ENCODE data around the gene TPH2.

TPH2 gene

DNA sequence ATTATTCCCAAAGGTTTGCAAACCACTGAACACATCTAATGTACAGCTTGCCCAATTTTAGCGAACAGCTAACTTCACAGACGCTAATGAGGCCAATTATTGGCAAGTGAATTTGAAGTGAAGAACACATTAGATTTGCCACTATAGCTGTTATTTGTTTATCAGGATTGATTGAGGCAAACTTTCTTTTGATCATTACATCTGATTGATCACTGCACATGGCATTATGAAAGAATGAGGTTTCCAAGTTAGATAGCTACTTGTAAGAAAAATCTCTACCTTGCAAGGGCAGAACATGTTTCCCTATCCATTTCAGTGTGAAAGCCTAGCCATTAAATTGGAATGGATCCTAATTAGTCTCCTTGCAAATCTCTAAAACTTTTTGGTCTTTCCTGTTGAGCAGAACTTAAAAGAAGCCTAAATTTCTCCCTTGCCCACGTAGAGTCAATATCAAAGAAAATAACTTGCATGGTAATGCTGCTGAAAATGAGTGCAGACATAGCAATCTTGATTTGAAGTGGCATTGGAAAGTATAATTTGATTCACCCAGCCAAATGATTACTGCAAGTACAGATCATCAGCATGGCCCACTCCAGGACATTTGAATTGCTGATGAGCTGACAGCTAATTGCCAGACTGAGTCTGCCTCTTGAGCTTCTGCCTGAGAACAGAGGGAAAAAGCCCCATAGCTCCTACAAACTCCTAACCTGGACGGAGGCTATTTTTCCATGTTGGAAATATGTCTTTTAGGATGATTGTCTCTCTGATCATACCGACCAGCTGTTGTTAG lies 98.6 kb downstream of the TPH2 start:
- DNase-seq: no peak

DNA sequence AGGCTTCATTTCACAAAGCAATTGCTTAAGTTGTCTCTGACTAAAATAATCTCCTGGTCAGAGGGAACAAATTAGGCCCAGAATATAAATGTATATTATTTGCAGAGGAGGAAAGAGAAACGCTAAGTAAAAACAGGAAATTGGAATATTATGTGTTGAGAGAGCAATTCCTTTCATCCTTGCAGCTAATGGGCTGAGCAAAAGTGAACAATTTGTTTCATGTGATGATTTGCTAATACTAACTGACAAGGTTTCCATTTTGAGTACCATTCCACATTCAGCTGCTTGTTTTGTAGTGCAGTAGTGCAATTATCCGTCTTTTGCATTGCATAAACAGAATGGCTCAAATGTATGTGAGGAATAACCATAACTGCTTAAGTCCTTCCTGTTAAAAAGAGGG lies 103.2 kb downstream of the TPH2 start:
- no peak for DNase-seq

DNA sequence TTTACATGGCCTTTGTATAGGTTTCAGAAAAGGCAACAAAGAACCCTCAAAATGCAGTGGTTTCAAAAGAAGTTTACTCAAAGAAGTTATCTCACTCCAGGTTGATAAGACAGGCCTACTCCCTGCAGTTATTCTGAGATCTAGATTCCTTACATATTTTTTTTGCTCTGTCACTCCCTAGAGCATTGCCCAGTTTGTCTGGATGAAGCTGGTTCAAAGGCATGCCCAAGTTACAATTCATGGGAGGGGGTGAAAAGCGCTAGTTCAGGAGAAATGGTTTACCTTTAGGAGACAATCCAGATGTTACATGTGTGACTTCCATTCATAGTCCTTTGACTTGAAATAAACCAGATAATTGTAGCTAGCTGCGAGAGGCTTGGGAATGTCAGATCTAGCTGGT lies 115.0 kb downstream of the TPH2 start:
- no peak for DNase-seq

DNA sequence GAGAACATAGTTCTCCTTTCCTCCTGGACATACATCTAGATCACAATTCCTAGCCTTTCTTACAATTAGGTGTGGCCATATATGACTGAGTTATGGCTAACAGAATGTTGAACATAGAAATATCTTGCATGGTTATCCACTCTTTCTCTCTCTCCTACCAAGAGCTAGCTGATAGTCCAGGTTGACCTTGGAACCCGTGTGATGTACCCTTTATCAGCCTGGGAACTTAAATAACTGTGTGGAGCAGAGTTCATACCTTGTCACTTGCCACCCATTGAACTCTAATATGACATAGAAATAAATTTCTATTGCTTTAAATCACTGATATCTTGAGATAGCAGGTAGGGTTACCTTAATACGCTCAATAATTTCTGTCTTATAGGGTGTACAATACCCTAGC lies 115.9 kb downstream of the TPH2 start:
- DNase-seq: no peak

DNA sequence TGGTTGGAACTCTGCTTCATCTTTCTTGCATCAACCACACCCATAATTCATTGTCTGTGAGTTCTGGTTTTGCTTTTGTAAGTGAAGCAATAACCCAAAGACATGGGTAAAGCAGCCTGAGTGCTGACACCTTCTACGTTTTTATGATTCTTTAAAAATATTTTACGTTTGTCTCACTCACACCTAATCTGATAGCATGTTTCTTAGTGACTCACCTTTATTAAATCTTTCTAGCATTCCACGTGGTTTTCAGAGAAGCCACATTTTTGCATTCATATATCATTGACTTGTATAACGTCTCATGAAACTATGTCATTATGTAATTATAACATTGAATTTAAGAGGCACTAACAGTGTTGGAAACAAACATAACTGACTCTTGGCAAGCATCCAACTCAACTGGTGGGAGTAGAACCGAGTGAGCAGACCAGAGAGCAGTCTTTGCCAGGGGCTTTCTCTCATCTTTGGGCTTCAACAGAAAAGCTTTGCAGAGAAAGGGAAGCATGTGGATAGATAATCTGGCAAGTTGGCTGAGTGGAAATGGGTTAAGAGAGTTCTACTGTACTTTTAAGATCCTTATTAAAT lies 118.8 kb downstream of the TPH2 start:
- DNase-seq: no peak

DNA sequence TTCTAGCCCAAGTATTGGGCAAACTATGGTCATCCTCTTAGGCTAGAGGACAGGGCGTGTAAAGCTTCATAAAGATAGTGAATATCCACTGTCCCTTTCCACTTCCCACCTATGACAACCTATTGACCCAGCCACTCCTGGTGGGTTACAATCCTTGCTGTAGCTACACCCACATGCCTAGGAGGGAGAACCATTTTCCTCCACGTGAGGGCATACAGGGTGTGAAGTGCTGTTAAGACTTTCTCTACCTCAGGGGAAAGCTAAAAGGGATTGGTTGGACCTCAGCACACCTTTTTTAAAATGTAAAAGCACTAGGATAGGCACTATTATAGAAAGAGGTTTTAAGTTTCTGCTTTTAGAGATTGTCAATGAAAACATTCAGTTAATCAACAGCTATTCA lies 124.4 kb downstream of the TPH2 start:
- DNase-seq: no peak

DNA sequence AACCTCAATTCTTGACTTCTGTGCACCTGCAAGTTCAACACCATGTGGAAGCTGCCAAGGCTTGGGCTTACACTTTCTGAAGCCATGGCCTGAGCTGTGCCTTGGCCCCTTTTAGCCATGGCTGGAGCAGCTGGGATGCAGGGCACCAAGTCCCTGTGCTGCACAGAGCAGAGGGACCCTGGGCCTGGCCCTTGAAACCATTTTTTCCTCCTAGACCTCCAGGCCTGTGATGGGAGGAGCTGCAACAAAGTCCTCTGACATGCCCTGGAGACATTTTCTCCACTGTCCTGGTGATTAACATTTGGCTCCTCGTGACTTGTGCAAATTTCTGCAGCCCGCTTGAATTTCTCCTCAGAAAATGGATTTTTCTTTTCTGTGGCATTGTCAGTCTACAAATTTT lies 132.4 kb downstream of the TPH2 start:
- DNase-seq: no peak

DNA sequence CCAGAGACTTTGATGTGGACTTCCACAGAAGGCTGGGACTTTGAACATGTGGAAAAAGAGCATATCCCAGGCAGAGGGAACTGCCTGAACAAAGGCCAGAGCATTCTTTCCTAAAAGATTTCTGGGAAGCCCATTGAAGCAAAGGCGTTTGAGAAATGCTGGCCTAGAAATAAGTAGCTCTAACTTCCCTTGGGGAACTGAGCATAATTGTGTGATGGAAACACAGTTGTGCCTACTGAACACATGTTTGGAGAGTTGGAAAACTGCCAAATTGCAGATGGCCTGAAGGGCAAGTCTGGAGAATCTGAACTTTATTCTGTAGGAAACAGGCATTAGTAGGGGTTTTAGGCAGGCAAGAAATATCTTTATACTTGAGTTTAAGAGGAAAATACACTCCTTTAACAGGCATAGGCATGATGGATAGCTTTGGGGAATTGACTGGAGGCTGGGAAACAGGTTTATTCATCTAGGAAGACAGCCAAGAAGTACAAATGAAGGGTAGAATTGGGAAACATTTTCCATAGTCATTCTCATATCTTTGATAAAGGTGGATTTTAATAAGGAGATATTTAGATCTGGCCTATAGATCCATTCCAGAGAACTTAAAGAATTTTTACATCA lies 134.1 kb downstream of the TPH2 start:
- DNase-seq: no peak

DNA sequence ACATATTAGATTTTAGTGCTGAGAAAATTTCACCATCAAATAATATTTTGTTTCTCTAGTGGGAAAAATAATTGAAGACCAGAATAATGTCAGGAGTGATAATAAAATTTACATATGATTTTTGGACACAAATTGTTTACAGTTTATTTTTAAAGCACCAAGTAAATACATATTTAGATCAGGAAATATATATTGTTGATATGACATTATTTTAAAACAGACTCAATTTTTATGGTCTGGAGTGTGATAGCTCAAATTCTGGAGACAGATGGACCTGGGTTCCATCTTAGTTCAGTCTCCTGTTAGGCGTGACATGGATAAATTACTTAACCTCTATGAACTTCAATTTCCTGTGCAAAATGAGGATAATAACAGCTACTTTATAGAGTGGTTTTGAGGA lies 135.4 kb downstream of the TPH2 start:
- DNase-seq: no peak

DNA sequence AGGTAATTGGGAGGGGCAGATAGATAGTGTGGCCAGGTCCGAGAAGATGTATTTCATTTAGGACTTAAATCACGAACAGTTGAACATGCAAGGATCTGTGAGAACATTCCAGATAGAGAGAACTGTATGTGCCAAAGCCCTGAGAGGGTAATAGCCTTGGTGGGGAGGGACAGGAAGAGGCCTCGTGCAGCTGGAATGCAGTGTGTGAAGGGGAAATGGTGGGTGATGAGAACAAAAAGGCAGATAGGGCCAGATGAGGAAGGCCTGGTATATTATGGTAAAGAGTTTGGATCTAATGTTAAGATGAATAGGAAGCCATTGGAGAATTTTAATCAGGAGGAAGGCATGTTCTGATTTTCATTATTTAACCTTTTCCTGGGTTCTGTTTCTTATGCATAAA lies 136.3 kb downstream of the TPH2 start:
- DNase-seq: no peak

DNA sequence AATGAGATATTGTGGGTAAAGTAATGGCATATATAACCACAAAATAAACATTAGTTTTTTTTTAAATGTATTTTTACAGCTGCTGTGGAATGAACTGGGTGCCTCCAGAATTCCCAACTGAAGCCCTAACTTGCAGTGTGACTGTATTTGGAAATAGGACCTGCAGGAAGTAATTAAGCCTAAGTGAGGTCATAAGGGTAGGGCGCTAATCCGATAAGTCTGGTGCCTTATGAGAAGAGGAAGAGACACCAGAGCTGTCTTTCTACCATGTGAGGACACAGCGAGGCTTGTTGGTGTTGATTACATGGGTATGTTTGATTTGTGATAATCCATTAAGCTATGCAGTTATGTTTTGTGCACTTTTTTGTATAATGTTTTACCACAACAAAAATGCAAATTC lies 136.8 kb downstream of the TPH2 start:
- no peak for DNase-seq

DNA sequence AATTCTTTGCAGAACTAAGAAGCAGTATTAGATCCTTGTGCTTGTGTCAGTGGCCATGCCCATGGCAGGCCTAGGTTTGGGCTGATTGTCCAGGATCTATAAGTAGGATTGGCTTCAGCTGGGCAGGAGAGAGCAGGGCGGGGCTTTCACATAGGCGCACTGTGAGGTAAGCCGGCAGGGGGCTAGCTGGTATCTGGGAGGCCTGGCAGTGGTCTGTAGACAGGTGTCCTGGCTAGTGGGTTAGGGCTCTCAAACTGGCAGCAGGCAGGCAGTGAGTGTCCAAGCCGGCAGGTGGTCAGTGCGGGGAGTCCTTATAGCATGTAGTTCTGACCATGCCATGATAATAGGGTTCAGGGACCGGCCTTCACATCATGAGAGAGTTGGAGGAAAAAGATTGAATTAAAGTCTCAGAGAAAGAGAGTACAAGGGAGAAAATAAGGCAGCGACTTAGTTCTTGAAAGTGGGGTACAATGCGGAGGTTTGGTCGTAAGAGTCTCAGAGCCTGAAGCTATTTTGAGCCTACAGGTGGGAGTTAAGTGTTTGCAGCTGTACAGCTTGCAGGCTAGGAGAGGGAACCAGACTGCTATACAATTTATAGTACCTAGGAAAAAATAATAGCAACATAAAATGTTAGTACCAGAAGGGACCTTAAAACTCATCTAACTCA lies 137.4 kb downstream of the TPH2 start:
- no peak for DNase-seq

DNA sequence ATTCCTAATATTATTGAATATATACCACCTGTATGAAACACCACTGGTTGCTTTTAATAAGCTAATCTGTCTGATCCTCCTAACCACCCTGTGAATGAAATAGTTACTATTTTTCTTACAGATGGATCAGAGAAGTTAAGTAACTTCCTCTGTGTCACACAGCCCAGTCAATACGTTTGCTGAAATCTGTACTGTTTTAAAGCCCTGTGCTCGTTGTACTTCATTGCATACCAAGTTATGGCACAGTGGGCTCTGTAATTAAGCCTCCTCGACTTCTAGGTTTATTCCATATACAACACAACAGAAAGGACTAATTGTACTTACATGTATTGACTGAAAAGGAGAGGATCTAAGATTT lies 137.9 kb downstream of the TPH2 start:
- DNase-seq: no peak

DNA sequence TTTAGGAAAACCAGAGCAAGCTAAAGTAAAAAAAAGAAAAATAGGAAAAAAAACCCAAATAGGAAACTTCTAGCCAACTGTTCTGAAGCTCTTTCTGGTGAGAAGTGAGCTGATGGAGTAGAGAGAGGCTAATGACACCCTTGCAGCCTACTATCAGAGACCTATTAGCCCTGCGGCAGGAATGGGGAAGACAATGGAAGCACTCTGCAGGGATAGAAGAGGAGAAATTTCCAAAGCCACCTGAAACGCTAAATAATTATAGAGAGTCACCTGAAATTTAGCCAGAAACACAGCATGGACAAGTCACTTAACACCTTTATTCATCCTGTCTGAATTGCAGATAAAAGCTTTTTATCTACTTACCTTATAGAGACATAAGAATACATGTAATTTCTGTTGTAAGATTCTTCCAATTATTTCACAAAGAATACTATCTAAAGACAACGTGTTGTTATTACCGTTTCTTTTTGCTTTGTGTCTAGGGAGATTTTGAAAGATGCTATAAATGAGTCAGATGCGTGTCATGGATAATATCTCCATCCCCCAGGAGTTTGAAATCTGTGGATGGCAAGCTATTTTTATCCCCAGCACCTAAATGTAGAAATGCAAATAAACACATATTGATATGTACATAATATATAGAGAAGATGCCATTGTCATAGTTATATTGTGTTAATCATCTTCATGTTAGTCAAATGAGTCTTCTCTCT lies 138.6 kb downstream of the TPH2 start:
- no peak for DNase-seq

DNA sequence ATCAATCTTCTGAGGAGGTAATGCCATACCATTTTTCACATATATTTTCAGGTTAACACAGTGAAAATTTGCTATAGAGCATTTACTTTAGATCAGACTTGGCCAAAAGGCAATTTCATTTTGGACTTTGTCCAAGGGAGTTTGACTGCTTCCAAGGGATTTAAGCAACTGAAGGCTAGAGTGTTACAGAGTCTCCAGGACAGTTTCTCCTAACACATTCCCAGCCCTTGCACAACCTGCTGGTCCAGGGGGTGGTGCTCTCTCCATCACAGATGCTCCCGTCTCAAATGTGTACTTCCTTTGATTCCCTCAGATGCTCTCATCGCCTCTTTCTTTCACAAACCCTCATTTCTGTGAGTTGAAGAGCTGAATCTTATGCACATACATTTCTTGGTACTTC lies 143.1 kb downstream of the TPH2 start:
- DNase-seq: no peak
